Right renal cortex interstitium (tissue), 3 donors: ENCODE results near the gene COL21A1. TPM values are rescaled to one million over a fixed set of nuclear protein-coding genes. Genes with fewer than 3 reads are reported as not detected.

Experiments
- DNase-seq, 3 donors: peaks; one replicate each; pipeline ENCODE4 v3.0.0-alpha.2; 2013; ENCODE audit warnings: low read depth in 3 of 3, low spot score in 2 of 3
- polyA plus RNA-seq, 3 donors: library from polyadenylated mRNA; unstranded; fragments of 120-200 nt; gene quantifications; one replicate each; pipeline ENCODE4 v1.2.1, GENCODE V29; 2013; ENCODE audit not compliant: insufficient read length in 3 of 3

The COL21A1 gene
- polyA plus RNA-seq, 3 donors = 111 to 143 (median 139) TPM

GRCh38 chr6:56140090-56140489 is 107.3 kb downstream of the COL21A1 start:
- no peak for DNase-seq

GRCh38 chr6:56115715-56116114 is 131.7 kb downstream of the COL21A1 start:
- no peak for DNase-seq

- DNase-seq = no peak
Observed at GRCh38 chr6:56109149-56109548, 138.2 kb downstream of the COL21A1 start.

- DNase-seq = no peak
Observed at GRCh38 chr6:56106231-56106630, 141.1 kb downstream of the COL21A1 start.

DNA sequence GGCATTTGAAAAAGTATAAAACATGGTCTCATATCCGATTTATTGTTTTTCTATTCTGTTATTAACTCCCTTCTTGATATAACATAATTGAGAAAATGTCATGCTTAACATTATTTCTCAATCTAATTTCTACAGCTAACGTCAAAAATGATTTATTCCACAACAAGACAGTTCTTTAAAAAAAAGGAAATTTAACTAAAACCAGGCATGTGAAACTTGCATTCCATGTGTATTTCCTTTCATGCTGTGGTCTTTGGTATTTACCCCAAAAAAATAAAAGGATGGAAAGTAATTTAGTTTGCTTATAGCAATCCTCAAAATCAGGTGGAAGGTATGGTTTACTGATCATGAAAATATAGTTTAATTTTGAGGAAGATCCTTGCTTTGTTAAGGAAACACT is 142.8 kb downstream of the COL21A1 start:
- no peak for DNase-seq

GRCh38 chr6:56102216-56102615 is 145.2 kb downstream of the COL21A1 start:
- DNase-seq = no peak

- no peak for DNase-seq
Observed at GRCh38 chr6:56101141-56101553, 146.2 kb downstream of the COL21A1 start.

DNA sequence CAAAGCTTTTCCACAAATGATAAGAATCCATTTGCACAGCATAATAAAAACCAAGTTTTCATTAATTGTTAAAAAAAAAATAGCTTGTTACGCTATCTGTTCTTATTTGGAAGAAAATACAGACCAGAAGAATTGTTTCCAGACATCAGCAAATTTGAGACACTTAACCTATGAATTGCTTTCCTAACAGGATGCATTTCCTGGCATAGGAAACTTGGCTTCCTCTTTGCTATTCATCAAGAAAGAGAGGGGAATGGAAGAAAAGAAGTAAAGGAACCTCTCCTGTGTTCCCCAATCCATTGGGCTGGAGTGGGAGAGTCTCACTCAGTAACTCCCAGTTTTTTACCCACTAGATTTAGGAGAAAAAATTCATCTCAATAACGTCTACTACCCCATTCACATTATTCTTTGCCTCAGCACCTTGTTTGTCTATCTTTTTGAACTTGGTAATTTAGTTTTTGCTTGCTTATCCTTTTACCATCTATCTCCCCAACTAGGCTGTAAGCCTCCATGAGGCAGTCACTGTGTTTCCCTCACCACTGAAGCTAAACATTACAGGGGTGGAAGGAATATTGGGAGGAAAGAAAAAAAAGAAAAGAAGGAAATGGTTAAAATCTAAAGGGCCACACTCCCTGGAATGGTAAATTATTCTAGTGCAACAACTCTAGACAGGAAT is 150.3 kb downstream of the COL21A1 start:
- DNase-seq = no peak

GRCh38 chr6:56096541-56096940 is 150.8 kb downstream of the COL21A1 start:
- DNase-seq = no peak

DNA sequence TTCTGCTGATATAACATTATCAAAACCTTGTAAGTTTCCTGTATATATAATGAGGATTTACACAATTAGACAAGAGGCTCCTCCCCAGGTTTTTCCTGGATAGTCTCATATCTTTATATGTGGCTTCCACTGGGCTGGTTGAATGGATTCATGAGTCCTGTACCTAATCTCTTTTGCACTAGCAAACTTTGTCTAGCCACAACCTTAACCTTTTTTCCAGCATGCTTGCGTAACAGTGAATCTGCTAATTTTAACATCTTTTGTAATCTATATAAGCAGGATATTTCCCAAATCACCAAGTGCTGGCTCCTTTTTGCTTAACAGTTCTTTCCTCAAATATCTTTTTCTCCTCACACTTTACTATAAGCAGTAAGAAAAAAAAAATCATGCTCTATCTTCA is 153.6 kb downstream of the COL21A1 start:
- DNase-seq = no peak

GRCh38 chr6:56091159-56091869 is 156.1 kb downstream of the COL21A1 start:
- no peak for DNase-seq

DNA sequence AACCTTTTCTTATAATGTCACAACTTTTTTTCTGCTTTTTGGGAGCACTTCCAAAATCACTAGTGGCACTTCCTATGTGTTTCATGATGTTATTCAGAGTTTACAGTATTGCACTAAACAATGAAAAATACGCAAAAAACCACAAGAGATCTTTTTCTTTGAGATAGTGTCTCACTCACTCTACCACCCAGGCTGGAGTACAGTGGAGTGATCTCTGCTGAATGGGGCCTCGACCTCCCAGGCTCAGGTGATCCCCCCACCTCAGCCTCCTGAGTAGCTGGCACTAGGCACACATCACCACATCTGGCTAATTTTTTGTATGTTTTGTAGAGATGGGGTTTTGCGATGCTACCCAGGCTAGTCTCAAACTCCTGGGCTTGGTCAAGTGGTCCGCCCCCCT is 158.7 kb downstream of the COL21A1 start:
- no peak for DNase-seq

DNA sequence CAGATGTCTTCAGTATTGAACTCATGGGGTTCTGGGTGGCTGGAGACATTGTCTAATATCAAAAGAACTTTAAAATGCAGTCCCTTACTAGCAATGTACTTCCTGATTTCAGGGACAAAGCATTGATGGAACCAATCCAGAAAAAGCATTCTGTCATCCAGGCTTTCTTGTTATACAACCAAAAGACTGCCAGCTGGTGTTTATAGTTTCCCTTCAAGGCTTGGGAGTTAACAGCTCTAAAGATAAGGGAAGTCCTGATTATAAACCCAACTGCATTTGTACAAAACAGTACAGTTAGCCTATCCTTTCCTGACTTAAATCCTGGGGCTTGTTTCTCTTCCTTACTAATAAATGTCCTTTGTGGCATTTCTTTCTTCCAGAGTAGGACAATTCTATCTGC is 160.0 kb downstream of the COL21A1 start:
- DNase-seq = no peak

DNA sequence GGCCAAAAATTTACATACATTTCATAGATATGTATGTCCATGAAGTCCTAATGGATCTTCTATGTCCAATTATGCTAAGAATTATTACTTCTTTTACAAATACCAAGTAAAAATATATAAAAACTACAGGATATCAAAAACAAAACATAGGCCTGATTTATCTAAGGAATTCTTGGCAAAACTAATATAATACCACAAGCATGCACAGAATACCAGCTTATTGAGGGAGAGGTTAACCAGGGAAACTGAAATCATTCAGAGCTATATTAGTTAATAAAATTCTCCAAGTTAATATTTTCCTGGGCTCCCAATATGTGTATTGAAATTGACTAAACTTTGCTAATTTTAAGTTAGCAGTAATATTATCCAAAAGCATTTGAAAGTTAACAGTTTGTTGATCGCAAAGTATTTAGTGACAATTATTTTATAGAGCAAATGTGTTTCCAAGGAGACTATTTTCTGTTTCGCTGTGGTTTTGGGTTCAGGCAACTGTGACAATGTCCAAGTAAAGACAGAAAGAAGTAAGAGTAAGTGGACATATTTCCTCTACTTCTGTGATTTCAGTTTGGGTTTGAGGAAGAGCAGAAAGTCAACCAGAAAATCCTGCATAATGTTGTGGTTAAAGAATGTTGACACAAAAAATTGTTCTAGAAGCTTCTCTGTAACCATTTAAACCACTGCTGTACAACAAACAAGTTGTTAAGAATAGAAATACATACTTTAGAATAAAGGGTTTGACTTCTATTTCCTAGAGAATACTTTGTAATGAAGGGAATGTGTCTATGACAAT is 167.4 kb downstream of the COL21A1 start:
- DNase-seq = no peak

GRCh38 chr6:56076033-56076432 is 171.3 kb downstream of the COL21A1 start:
- no peak for DNase-seq

GRCh38 chr6:56073761-56074160 is 173.6 kb downstream of the COL21A1 start:
- DNase-seq = no peak

GRCh38 chr6:56073315-56073714 is 174.1 kb downstream of the COL21A1 start:
- no peak for DNase-seq

DNA sequence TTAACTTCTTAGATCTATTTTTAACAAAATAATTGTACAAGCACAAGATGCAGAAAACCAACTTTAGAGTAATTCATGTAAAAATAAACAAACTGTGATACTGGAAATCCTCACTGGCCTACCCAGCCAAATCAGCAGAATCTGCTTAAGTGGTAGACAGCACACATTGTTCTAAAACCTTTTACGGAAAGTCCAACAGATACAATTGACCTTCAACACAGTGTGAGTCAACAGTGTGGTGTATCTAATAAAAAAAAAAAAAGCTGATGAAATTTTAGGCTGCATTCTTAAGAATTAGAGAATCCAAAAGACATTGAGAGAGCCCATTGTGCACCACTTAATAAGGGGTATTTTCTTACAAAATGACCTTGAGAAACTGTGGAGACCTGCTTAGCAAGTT is 174.5 kb downstream of the COL21A1 start:
- DNase-seq = no peak

- DNase-seq = no peak
Observed at GRCh38 chr6:56065408-56065807, 182.0 kb downstream of the COL21A1 start.

- DNase-seq = no peak
Observed at GRCh38 chr6:56062836-56063235, 184.5 kb downstream of the COL21A1 start.

DNA sequence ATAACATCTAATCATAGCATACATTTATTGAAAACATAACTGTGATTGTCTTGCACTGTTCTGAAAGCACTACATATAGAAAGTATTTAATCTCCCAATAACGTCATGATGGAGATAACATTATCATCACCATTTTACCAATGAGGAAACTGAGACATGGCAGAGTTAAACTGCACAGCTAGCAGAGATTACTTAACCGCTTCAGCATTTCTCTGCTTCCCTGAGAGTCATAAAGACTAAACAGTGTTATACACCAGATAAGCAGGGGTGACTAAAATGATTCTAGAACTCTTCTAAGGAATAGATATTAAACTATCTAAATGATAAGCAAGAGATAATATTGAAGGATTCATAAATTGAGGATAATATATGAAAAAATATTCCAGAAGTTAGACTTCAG is 188.7 kb downstream of the COL21A1 start:
- no peak for DNase-seq
